ENCODE results near the gene ECHDC3. TPM values are rescaled to one million over a fixed set of nuclear protein-coding genes. Genes with fewer than 3 reads are reported as not detected.

Gene ECHDC3
- total and polyA plus RNA-seq, 2 of the 8 experiments (the other 6 are each of a cell fraction or from before 2014, with no cell fraction given), result 15.6 to 19.9 TPM

GRCh38 chr10:11799736-11800080 lies 57.5 kb downstream of the ECHDC3 start:
- Histone ChIP-seq H4K20me1 (replicated peaks in 1 of 2; ENCODE audit: control insufficient read depth in 1 of 2, insufficient read depth in 2 of 2, low read length in 2 of 2) (no peaks in the 10 kb centered on the region), H3K27me3 (replicated peaks in 1 of 4; ENCODE audit: control insufficient read depth in 3 of 4, extremely low read depth in 1 of 4, insufficient read depth in 3 of 4, low read length in 3 of 4) (no peaks in the 10 kb centered on the region), H3K4me3 (ENCODE audit: extremely low read depth in 1 of 4, insufficient read depth in 2 of 4, low read depth in 3 of 4, low read length in 4 of 4) (no peak overlapping the region), H4K91ac (replicated peaks; ENCODE audit: insufficient read length, low read length) (peak overlapping the region; percentile 79), H3K18ac (ENCODE audit: extremely low read depth, low read length) (peak overlapping the region; percentile 25; the same call in 1 of the 2 replicates), H3K79me1 (ENCODE audit: low read depth, low read length) (no peaks in the 10 kb centered on the region), H2BK120ac (replicated peaks; ENCODE audit: low read depth, low read length) (no peak overlapping the region), H3K79me2 (ENCODE audit: control insufficient read depth in 1 of 2, insufficient read depth in 2 of 2, low read length in 2 of 2) (no peaks in the 10 kb centered on the region), H3K23me2 (ENCODE audit: low read depth, low read length) (no peaks in the 10 kb centered on the region), H3K9me3 (ENCODE audit: insufficient read depth in 2 of 2, low read depth in 1 of 2, low read length in 1 of 2) (no peaks in the 10 kb centered on the region; a peak in 1 of 4 replicates), H3K36me3 (ENCODE audit: control insufficient read depth in 2 of 4, insufficient read depth in 4 of 4, low read length in 3 of 4) (no peaks in the 10 kb centered on the region), H2BK12ac (ENCODE audit: low read depth, low read length) (peak overlapping the region; percentile 3; the same call in 1 of the 2 replicates), H3K9ac (replicated peaks in 1 of 4; ENCODE audit: extremely low read depth in 1 of 4, low read depth in 3 of 4, low read length in 3 of 4) (no peak overlapping the region), H3K14ac (ENCODE audit: insufficient read length) (no peak overlapping the region), H3K23ac (ENCODE audit: insufficient read length) (no peak overlapping the region), H3K56ac (replicated peaks; ENCODE audit: insufficient read length, low read depth, low read length) (no peak overlapping the region), H2BK15ac (ENCODE audit: low read length) (no peak overlapping the region; the same call in 1 of the 2 replicates), H2BK20ac (ENCODE audit: low read length) (no peak overlapping the region), H3K27ac (ENCODE audit: low read depth, low read length) (no peak overlapping the region), H3K4me1 (replicated peaks in 1 of 4; ENCODE audit: control insufficient read depth in 3 of 4, insufficient read depth in 4 of 4, low read length in 3 of 4) (peaks cover 0 to 7% (median 1%) of the 10 kb centered on the region in 4 experiments; a peak in 3 of 7 replicates), H4K5ac (ENCODE audit: insufficient read length, low read depth, low read length) (peak overlapping the region; percentile 16), H4K8ac (ENCODE audit: extremely low read depth, insufficient read depth, low read length) (no peak overlapping the region), H3K4ac (replicated peaks; ENCODE audit: insufficient read length, low read depth, low read length) (peak overlapping the region; percentile 6), H3K4me2 (ENCODE audit: insufficient read depth in 1 of 2, low read depth in 2 of 2, low read length in 2 of 2) (no peak overlapping the region), H2AK5ac (ENCODE audit: low read depth, low read length) (no peak overlapping the region), H2AFZ (ENCODE audit: low read length) (no peak overlapping the region), H2BK5ac (ENCODE audit: low read depth, low read length) (0 out of 2 replicates have a peak overlapping the region, but pooled peaks have one; percentile 0)
- DNase-seq (ENCODE audit: low read depth in 1 of 2, low spot score in 2 of 2), result no peak
- TF ChIP-seq PHF8 (conservative IDR thresholded peaks at IDR 0.05; ENCODE audit: low read depth, low read length), result no peak
- no peak for TF ChIP-seq KDM4A (IDR thresholded peaks at IDR 0.05; ENCODE audit: low read depth, low read length, severe bottlenecking)
- no peak for TF ChIP-seq BRCA1 (IDR thresholded peaks at IDR 0.05; ENCODE audit: low read depth, low read length)
- no peak for TF ChIP-seq TCF12 (IDR thresholded peaks at IDR 0.05; ENCODE audit: low read depth, low read length)
- TF ChIP-seq RBBP5 (IDR thresholded peaks at IDR 0.05; ENCODE audit: borderline replicate concordance, low read depth, low read length), result no peak
- no peak for TF ChIP-seq SIRT6 (IDR thresholded peaks at IDR 0.05; ENCODE audit: low read length)
- TF ChIP-seq MAX (IDR thresholded peaks at IDR 0.05), result no peak
- no peak for TF ChIP-seq GABPA (IDR thresholded peaks at IDR 0.05; ENCODE audit: borderline replicate concordance, insufficient read depth, low read length)
- TF ChIP-seq JUND (IDR thresholded peaks at IDR 0.05; ENCODE audit: low read length), result no peak
- no peak for TF ChIP-seq HDAC2 (IDR thresholded peaks at IDR 0.05; ENCODE audit: borderline replicate concordance in 1 of 2, low read depth in 2 of 2, low read length in 2 of 2)
- TF ChIP-seq CTBP2 (IDR thresholded peaks at IDR 0.05; ENCODE audit: borderline replicate concordance, insufficient read depth, insufficient read length, low read length), result no peak
- TF ChIP-seq CREB1 (IDR thresholded peaks at IDR 0.05), result no peak
- no peak for TF ChIP-seq NANOG (IDR thresholded peaks at IDR 0.05; ENCODE audit: insufficient read depth, low read depth, low read length, poor library complexity, severe bottlenecking)
- TF ChIP-seq CEBPB (IDR thresholded peaks at IDR 0.05; ENCODE audit: low read depth, low read length), result no peak
- no peak for FAIRE-seq
- WGBS, 2 experiments (ENCODE audit: extremely low coverage in 1 of 2, insufficient coverage in 1 of 2, insufficient read length in 1 of 2, insufficient replicate concordance in 2 of 2, low coverage in 1 of 2, low lambda C conversion rate in 2 of 2, missing lambda C conversion rate in 1 of 2), result 95% methylated on average over 9 of the region's 9 CpGs; no CpG with 5 or more reads in 1 of the 2 experiments
- ChIA-PET CTCF (ENCODE audit: partially characterized antibody) (interaction anchor here (0.6 to 7.8 kb wide), 9 partner anchors 10 to 186 kb away, joined by 3 to 55 read pairs (median 5); partner anchors contain the start of gene PROSER2), POLR2A (ENCODE audit: partially characterized antibody) (interaction anchor here (0.6 kb wide), 1 partner anchor 130 kb away, joined by 3 read pairs; no protein-coding TSS in a partner anchor)

Data from H1 (cell line).